ENCODE data around the gene ERFE.
A peak's percentile ranks its signal among the peaks of the same experiment; 100 is the strongest.

The ERFE gene

DNA sequence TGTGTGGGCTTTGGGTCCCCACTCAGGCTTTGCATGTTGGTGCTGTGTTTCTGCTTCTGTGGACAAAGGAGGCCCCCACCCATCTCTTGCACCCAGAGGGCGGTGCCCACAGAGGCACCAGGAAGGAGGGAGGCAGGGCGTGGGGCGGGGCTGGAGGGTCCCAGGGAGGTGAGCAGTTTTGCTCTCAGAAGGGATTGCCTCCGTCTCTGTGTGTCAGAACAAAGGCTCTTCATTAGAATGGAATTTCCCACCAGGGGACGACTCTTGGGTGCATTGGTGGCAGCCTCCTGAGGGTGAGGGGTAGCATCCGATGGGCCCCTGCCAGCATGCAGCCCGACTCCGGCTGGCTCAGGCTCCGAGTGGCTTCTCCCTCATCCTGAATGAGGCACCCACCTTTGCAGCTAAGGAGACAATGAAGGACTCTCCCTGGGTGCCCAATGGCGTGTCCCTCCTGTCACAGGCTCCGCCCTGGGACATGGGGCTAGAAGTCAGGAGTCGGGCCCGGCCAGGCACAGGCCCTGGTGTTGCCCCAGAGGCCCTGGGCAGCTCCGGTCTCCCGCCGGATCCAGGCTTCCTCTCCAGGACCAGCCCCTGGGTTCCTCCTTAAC, 7.0 kb upstream of the ERFE start:
- no peaks in the 10 kb centered on the region for H3K36me3 ChIP-seq (replicated peaks; ENCODE audit: insufficient read depth, low read length)
- H3K9ac ChIP-seq (ENCODE audit: low read length) = no peak overlapping the region
- no peaks in the 10 kb centered on the region for H3F3A ChIP-seq (ENCODE audit: insufficient read depth, low read length)
- no peaks in the 10 kb centered on the region for H3K9me3 ChIP-seq (replicated peaks; ENCODE audit: insufficient read depth, low read length)
- DNase-seq = no peak
- TF ChIP-seq EZH2phosphoT487 (IDR thresholded peaks at IDR 0.05; ENCODE audit: low read length) (no peak), EZH2 (optimal IDR thresholded peaks at IDR 0.05; ENCODE audit: low read depth, low read length) (no peak)
- TF ChIP-seq, protein P1, sequence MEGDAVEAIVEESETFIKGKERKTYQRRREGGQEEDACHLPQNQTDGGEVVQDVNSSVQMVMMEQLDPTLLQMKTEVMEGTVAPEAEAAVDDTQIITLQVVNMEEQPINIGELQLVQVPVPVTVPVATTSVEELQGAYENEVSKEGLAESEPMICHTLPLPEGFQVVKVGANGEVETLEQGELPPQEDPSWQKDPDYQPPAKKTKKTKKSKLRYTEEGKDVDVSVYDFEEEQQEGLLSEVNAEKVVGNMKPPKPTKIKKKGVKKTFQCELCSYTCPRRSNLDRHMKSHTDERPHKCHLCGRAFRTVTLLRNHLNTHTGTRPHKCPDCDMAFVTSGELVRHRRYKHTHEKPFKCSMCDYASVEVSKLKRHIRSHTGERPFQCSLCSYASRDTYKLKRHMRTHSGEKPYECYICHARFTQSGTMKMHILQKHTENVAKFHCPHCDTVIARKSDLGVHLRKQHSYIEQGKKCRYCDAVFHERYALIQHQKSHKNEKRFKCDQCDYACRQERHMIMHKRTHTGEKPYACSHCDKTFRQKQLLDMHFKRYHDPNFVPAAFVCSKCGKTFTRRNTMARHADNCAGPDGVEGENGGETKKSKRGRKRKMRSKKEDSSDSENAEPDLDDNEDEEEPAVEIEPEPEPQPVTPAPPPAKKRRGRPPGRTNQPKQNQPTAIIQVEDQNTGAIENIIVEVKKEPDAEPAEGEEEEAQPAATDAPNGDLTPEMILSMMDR (IDR thresholded peaks at IDR 0.05; ENCODE audit: low read length) = no peak
- H2AFZ ChIP-seq (ENCODE audit: low read length) = no peak overlapping the region
- H3K4me3 ChIP-seq (ENCODE audit: low read length) = no peak overlapping the region
- H3K79me2 ChIP-seq (ENCODE audit: low read length) = no peaks in the 10 kb centered on the region
- no peak overlapping the region for H3K27ac ChIP-seq (ENCODE audit: low read length)
- H3K4me2 ChIP-seq (ENCODE audit: low read depth, low read length) = no peak overlapping the region
- no peaks in the 10 kb centered on the region for H3K9me2 ChIP-seq (replicated peaks; ENCODE audit: insufficient read depth, low read length)
- no peaks in the 10 kb centered on the region for H3K4me1 ChIP-seq (ENCODE audit: low read length)
- no peaks in the 10 kb centered on the region for H4K20me1 ChIP-seq (ENCODE audit: insufficient read depth, low read length)
- no peaks in the 10 kb centered on the region for H3K27me3 ChIP-seq (replicated peaks; ENCODE audit: insufficient read depth, low read length)

DNA sequence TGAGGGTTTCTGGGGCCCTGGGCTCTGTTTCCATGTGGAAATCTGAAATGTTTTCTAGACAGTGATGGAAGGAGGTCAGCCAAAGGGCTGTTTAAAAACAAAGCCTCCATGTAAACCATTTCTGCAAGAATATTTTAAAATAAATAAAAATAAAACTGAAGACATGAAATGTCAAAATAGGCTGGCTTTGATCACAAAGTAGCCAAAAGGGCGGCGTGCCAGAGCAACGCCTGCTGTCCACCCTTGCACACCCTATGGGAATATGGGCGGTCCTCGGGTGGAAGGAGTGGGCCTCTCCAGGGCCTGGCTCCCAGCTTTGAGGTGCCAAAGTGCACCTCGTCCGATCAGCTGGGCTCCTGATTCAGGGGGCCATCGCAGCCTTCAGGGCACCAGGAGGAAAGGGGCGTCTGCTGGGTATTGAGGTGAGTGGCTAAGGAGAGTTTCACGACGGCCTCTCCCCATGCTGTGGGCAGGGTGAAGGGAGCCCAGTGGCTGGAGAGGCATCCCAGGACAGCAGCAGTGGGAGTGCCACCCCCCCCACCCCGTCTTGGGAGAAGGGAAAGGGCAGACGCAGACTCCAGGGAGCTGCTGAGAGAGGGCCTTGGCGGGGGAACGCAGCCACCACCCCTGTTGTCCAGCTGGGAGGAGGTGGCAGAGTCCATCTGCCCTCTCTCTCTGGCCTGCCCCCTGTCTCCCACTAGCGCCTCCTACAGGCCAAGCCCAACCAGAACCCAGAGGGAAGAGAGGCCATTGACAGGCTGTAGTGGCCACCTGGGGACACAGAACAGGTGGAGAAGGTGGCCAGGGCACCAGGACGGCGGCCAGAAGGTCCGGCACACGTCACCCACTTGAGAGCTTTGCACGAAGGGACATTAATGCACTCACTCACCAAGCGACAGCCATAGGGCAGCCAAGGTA, 5.7 kb upstream of the ERFE start:
- Histone ChIP-seq H3K27me3 (replicated peaks; ENCODE audit: insufficient read depth, low read length) (no peaks in the 10 kb centered on the region), H2AFZ (ENCODE audit: low read length) (no peak overlapping the region), H4K20me1 (ENCODE audit: insufficient read depth, low read length) (no peaks in the 10 kb centered on the region), H3K9ac (ENCODE audit: low read length) (no peak overlapping the region), H3K4me2 (ENCODE audit: low read depth, low read length) (no peak overlapping the region), H3K36me3 (replicated peaks; ENCODE audit: insufficient read depth, low read length) (no peaks in the 10 kb centered on the region), H3K27ac (ENCODE audit: low read length) (no peak overlapping the region), H3K4me1 (ENCODE audit: low read length) (no peaks in the 10 kb centered on the region), H3K9me2 (replicated peaks; ENCODE audit: insufficient read depth, low read length) (no peaks in the 10 kb centered on the region), H3F3A (ENCODE audit: insufficient read depth, low read length) (no peaks in the 10 kb centered on the region), H3K79me2 (ENCODE audit: low read length) (no peaks in the 10 kb centered on the region), H3K4me3 (ENCODE audit: low read length) (no peak overlapping the region), H3K9me3 (replicated peaks; ENCODE audit: insufficient read depth, low read length) (no peaks in the 10 kb centered on the region)
- TF ChIP-seq EZH2phosphoT487 (IDR thresholded peaks at IDR 0.05; ENCODE audit: low read length) = no peak
- no peak for TF ChIP-seq EZH2 (optimal IDR thresholded peaks at IDR 0.05; ENCODE audit: low read depth, low read length)
- TF ChIP-seq, protein P1 (IDR thresholded peaks at IDR 0.05; ENCODE audit: low read length) = peak; percentile 24; the same call in 1 of the 2 replicates
- no peak for DNase-seq

DNA sequence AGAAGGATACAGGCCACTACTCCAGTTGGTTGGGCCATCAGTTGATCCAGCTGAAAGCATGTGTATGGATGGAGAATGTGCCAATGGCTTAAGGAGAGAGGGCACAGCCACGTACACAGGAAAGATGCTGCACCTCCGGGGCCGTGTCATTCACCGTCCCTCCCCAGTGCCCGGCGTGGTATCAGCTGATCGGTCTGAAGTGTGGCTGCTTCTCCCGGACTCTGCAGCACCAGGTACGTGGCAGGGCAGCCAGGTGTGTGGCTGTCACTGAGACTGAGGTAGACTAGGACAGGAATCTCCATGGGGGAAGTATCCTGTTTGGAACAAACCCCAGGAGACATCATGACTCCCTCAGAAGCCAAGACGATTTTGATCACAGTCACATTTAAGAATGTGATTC, 4.2 kb upstream of the ERFE start:
- H3K9me3 ChIP-seq (replicated peaks; ENCODE audit: insufficient read depth, low read length) = no peaks in the 10 kb centered on the region
- no peak for DNase-seq
- H4K20me1 ChIP-seq (ENCODE audit: insufficient read depth, low read length) = no peaks in the 10 kb centered on the region
- no peaks in the 10 kb centered on the region for H3K4me1 ChIP-seq (ENCODE audit: low read length)
- H2AFZ ChIP-seq (ENCODE audit: low read length) = no peak overlapping the region
- no peaks in the 10 kb centered on the region for H3F3A ChIP-seq (ENCODE audit: insufficient read depth, low read length)
- H3K27me3 ChIP-seq (replicated peaks; ENCODE audit: insufficient read depth, low read length) = no peaks in the 10 kb centered on the region
- H3K79me2 ChIP-seq (ENCODE audit: low read length) = no peaks in the 10 kb centered on the region
- no peaks in the 10 kb centered on the region for H3K9me2 ChIP-seq (replicated peaks; ENCODE audit: insufficient read depth, low read length)
- TF ChIP-seq EZH2 (optimal IDR thresholded peaks at IDR 0.05; ENCODE audit: low read depth, low read length) (no peak), EZH2phosphoT487 (IDR thresholded peaks at IDR 0.05; ENCODE audit: low read length) (no peak)
- TF ChIP-seq, protein P1 (IDR thresholded peaks at IDR 0.05; ENCODE audit: low read length) = no peak
- H3K4me2 ChIP-seq (ENCODE audit: low read depth, low read length) = no peak overlapping the region
- no peak overlapping the region for H3K27ac ChIP-seq (ENCODE audit: low read length)
- no peak overlapping the region for H3K4me3 ChIP-seq (ENCODE audit: low read length)
- H3K36me3 ChIP-seq (replicated peaks; ENCODE audit: insufficient read depth, low read length) = no peaks in the 10 kb centered on the region
- H3K9ac ChIP-seq (ENCODE audit: low read length) = no peak overlapping the region
